Tibial artery (tissue), 4 donors: ENCODE results near the gene WNT9A.

Experiments
- DNase-seq, 2 donors: peaks; one replicate each; pipeline ENCODE4 v3.0.0-alpha.2; 2019
- H3K27ac ChIP-seq, 2 donors: fragments of 200-600 bp; sonication (generic) in 1 of 2; 1 replicate in 1 of 2; 2 replicates in 1 of 2; pipeline ENCODE4 v1.5.1; 2018 to 2019; ENCODE audit warnings: mild to moderate bottlenecking in 1 of 2
- H3K27me3 ChIP-seq, 2 donors: fragments of 200-600 bp; sonication (generic) in 1 of 2; one replicate each; pipeline versions ENCODE4 v1.5.1 to v1.6.0; 2016 to 2019
- H3K36me3 ChIP-seq, 3 donors: fragments of 200-600 bp; sonication (generic) in 2 of 3; one replicate each; pipeline ENCODE4 v1.5.1; 2016 to 2019; ENCODE audit warnings: mild to moderate bottlenecking in 2 of 3
- H3K4me1 ChIP-seq, 4 donors: fragments of 200-600 bp; sonication (generic) in 2 of 4; 1 replicate in 3 of 4; 2 replicates in 1 of 4; pipeline ENCODE4 v1.5.1; 2016 to 2019
- H3K4me3 ChIP-seq, 2 donors: fragments of 200-600 bp; sonication (generic) in 1 of 2; 1 replicate in 1 of 2; 2 replicates in 1 of 2; pipeline ENCODE4 v1.5.1; 2018 to 2019; ENCODE audit warnings: mild to moderate bottlenecking in 2 of 2
- H3K9me3 ChIP-seq, 3 donors: fragments of 200-600 bp; sonication (generic) in 1 of 3; one replicate each; pipeline ENCODE4 v1.5.1; 2016 to 2019
- intact Hi-C: fragments of 100-400 bp; cut with DNase I; formaldehyde crosslinking; loops from one replicate; pipeline ENCODE4 v1.15.0; 2023; ENCODE audit warnings: low total_unique reads
- TF ChIP-seq, protein P1 (sequence below), 2 experiments: fragments of 200-600 bp in 1 of 2; fragments of 450-650 bp in 1 of 2; IDR thresholded peaks; one replicate each; pipeline ENCODE4 v1.5.1; 2017 to 2019; ENCODE audit warnings: antibody characterized with exemption in 2 of 2, mild to moderate bottlenecking in 1 of 2, moderate library complexity in 1 of 2

WNT9A gene

DNA sequence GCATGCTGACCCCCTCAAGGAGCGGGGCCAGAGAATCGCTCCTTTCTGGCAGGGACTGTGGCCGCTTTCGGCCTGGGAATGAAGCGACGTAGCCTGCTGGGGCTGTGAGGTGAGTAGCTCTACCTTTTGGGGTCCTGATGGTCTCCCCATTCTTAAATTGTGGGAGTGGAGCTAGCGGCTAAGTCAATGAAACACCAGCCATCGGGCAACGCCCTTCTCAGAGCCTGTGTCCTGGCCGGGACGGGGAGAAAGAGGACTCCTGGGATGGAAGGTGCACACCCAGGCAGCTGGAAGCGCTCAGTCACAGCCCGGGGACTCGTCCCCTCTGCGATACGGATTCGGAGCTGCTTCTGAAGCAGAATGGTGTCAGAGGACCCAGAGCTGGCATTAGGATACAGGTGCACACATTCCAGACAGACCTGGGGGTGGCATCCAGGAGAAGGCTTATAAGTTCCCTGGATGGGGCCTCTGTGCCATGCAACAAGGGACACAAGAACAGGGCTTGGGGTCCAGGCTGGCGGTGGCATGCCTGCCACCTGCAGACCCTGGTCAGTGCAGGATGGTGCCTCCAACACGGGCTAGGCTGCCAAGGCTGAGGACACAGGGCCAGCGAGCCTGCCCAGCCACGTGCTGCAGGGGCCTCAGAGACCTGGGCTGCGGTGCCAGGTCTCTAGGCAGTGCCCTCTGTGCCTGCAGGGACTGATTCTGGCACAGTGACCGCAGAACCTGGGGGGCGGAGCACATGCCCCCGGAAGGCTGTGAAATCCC, 945 bp upstream of the WNT9A start:
- Histone ChIP-seq H3K36me3 (no peaks in the 10 kb centered on the region), H3K27me3 (peaks cover 0 to 69% of the 10 kb centered on the region in 2 donors), H3K4me1 (peaks cover 0 to 42% (median 26%) of the 10 kb centered on the region in 4 donors), H3K27ac (no peak overlapping the region), H3K9me3 (no peaks in the 10 kb centered on the region), H3K4me3 (peak overlapping the region; percentile 51 to 66)
- intact Hi-C loops = loop anchor here (5.0 to 10.0 kb wide), 2 partner anchors 186 to 464 kb away; no protein-coding TSS in a partner anchor
- DNase-seq = peak in 1 of 2 donors; percentile 54
- TF ChIP-seq, protein P1, sequence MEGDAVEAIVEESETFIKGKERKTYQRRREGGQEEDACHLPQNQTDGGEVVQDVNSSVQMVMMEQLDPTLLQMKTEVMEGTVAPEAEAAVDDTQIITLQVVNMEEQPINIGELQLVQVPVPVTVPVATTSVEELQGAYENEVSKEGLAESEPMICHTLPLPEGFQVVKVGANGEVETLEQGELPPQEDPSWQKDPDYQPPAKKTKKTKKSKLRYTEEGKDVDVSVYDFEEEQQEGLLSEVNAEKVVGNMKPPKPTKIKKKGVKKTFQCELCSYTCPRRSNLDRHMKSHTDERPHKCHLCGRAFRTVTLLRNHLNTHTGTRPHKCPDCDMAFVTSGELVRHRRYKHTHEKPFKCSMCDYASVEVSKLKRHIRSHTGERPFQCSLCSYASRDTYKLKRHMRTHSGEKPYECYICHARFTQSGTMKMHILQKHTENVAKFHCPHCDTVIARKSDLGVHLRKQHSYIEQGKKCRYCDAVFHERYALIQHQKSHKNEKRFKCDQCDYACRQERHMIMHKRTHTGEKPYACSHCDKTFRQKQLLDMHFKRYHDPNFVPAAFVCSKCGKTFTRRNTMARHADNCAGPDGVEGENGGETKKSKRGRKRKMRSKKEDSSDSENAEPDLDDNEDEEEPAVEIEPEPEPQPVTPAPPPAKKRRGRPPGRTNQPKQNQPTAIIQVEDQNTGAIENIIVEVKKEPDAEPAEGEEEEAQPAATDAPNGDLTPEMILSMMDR (IDR thresholded peaks at IDR 0.05) = no peak

DNA sequence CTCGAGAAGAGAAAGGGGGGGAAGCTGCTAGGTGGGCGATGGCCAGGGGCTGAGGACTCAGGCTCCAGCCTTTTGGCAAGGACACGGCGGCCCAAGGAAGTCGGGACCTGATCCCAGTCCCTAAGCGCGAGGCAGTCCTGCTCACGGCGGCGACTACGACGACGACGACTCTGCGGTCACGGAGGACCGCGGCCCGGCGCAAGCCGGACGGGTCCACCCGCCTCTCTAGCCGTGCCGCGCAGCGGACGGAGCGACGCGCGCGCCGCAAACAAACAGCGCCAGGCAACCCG, 401 bp downstream of the WNT9A start:
- peak overlapping the region; percentile 51 to 66 for H3K4me3 ChIP-seq
- H3K4me1 ChIP-seq = peaks cover 0 to 42% (median 26%) of the 10 kb centered on the region in 4 donors
- no peaks in the 10 kb centered on the region for H3K36me3 ChIP-seq
- TF ChIP-seq, protein P1 (IDR thresholded peaks at IDR 0.05) = no peak
- peaks cover 0 to 73% of the 10 kb centered on the region in 2 donors for H3K27me3 ChIP-seq
- DNase-seq = peak in 1 of 2 donors; percentile 56
- H3K27ac ChIP-seq = peak overlapping the region in 1 of 2 donors; percentile 19
- intact Hi-C loops = loop anchor here (5.0 to 10.0 kb wide), 2 partner anchors 185 to 463 kb away; no protein-coding TSS in a partner anchor
- no peaks in the 10 kb centered on the region for H3K9me3 ChIP-seq

DNA sequence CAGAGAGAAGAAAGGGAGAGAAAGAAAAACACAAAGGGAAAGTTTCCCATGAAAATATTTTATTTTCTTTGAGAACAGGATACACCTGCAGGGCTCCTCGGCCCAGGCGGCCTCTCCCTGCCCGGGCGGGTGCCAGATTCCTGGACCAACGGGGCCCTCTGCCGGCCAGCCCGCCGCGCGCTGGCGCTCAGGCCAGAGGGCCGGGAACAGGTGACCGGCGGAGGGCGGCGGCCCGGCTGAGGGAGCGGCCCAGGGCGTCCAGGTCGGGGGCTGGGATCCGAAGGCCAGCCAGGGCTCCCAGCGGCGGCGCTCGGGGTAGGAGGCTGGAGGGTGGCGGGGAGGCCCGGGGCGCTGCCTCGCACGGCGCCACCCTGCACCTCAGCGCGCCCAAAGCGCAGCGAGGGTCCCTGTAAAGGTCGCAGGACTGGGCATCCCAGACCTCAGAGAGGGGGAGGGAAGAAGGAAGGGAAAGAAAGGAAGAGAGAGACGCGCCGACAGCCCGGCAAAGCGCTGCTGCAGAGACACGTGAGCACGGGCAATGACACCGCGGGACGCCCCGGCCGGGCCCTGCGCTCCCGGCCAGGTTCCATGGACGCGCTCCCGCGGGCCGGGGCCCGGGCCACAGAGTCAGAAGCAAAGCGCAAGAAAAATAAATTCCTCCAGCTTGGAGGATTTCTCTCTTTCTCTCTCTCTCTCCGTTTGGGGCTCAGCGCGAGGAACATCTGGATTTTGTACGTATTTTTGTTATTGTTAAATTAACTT, 927 bp downstream of the WNT9A start:
- H3K27me3 ChIP-seq = peaks cover 0 to 73% of the 10 kb centered on the region in 2 donors
- peak; percentile 60 to 72 for DNase-seq
- H3K4me1 ChIP-seq = peaks cover 0 to 42% (median 26%) of the 10 kb centered on the region in 4 donors
- peak overlapping the region; percentile 51 to 66 for H3K4me3 ChIP-seq
- no peak overlapping the region for H3K27ac ChIP-seq
- H3K9me3 ChIP-seq = no peaks in the 10 kb centered on the region
- TF ChIP-seq, protein P1 (IDR thresholded peaks at IDR 0.05) = peak; percentile 67
- intact Hi-C loops = loop anchor here (5.0 to 10.0 kb wide), 2 partner anchors 185 to 462 kb away; no protein-coding TSS in a partner anchor
- H3K36me3 ChIP-seq = no peaks in the 10 kb centered on the region

DNA sequence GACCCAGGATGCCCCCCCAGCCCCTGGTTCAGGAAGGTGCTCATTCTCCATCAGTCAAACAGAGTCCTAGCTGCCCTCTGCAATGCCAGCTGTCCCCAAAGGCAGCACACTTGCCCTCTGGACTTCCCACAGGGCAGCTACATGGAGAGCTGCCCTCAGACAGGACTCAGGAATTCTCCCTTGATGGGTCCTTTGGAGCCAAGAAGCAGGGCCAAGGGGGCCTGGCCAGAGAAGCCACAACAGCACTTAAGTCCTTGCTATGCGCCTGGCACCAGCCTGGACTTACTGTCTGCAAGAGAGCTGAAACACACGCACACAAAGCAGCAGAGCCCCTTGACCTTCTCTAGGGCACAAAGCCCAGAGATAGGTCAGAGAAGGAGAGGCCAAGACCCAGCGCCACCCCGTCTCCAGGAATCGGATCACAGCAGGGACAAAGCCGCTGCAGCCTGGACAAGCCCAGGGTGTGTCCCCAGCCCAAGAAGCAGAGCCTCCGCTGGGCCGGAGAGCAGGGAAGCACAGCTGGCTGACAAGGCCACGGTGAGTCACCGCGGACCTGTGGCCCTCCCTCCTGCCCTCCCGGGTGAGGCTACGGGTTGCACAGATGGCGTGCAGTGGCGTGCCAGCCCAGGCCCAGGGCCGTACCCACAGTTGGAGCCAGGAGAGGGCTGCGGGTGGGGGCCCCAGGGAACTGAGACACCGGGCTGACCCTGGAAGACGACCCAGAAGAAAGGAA, 1.7 kb downstream of the WNT9A start:
- DNase-seq = peak; percentile 63 to 72
- Histone ChIP-seq H3K27me3 (peaks cover 0 to 77% of the 10 kb centered on the region in 2 donors), H3K4me1 (peaks cover 0 to 42% (median 26%) of the 10 kb centered on the region in 4 donors), H3K27ac (no peak overlapping the region), H3K36me3 (no peaks in the 10 kb centered on the region), H3K4me3 (peak overlapping the region; percentile 51 to 66), H3K9me3 (no peaks in the 10 kb centered on the region)
- TF ChIP-seq, protein P1 (IDR thresholded peaks at IDR 0.05) = no peak
- intact Hi-C loops = loop anchor here (5.0 to 10.0 kb wide), 2 partner anchors 184 to 461 kb away; no protein-coding TSS in a partner anchor
